Measurements from ENCODE around the gene CLEC16A. TPM values are rescaled to one million over a fixed set of nuclear protein-coding genes. Genes with fewer than 3 reads are reported as not detected.

The CLEC16A gene
- total and polyA plus RNA-seq, 2 experiments from 2014 or later = 9.9 to 24.1 TPM

DNA sequence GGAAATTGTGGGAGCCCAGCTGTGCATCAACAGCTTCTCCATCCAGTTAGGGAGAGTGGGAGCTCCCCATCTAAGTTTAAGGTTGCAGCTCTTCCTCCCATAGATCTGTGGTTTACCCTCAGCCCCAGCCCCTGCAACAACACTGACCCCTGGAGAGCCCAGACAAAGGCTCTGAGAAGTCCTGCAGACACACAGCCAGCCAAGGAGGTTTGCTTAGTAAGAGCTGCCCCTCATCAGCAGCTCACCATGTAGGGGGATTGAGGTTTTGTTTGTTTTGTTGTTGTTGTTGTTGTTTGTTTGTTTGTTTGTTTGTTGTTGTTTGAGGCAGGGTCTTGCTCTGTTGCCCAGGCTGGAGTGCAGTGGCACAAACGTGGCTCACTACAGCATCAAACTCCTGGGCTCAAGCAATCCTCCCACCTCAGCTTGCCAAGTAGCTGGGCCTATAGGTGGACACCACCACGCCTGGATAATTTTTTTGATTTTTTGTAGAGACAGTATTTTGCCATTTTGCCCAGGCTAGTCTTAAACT lies 138.6 kb downstream of the CLEC16A start:
- TF ChIP-seq, protein P1, sequence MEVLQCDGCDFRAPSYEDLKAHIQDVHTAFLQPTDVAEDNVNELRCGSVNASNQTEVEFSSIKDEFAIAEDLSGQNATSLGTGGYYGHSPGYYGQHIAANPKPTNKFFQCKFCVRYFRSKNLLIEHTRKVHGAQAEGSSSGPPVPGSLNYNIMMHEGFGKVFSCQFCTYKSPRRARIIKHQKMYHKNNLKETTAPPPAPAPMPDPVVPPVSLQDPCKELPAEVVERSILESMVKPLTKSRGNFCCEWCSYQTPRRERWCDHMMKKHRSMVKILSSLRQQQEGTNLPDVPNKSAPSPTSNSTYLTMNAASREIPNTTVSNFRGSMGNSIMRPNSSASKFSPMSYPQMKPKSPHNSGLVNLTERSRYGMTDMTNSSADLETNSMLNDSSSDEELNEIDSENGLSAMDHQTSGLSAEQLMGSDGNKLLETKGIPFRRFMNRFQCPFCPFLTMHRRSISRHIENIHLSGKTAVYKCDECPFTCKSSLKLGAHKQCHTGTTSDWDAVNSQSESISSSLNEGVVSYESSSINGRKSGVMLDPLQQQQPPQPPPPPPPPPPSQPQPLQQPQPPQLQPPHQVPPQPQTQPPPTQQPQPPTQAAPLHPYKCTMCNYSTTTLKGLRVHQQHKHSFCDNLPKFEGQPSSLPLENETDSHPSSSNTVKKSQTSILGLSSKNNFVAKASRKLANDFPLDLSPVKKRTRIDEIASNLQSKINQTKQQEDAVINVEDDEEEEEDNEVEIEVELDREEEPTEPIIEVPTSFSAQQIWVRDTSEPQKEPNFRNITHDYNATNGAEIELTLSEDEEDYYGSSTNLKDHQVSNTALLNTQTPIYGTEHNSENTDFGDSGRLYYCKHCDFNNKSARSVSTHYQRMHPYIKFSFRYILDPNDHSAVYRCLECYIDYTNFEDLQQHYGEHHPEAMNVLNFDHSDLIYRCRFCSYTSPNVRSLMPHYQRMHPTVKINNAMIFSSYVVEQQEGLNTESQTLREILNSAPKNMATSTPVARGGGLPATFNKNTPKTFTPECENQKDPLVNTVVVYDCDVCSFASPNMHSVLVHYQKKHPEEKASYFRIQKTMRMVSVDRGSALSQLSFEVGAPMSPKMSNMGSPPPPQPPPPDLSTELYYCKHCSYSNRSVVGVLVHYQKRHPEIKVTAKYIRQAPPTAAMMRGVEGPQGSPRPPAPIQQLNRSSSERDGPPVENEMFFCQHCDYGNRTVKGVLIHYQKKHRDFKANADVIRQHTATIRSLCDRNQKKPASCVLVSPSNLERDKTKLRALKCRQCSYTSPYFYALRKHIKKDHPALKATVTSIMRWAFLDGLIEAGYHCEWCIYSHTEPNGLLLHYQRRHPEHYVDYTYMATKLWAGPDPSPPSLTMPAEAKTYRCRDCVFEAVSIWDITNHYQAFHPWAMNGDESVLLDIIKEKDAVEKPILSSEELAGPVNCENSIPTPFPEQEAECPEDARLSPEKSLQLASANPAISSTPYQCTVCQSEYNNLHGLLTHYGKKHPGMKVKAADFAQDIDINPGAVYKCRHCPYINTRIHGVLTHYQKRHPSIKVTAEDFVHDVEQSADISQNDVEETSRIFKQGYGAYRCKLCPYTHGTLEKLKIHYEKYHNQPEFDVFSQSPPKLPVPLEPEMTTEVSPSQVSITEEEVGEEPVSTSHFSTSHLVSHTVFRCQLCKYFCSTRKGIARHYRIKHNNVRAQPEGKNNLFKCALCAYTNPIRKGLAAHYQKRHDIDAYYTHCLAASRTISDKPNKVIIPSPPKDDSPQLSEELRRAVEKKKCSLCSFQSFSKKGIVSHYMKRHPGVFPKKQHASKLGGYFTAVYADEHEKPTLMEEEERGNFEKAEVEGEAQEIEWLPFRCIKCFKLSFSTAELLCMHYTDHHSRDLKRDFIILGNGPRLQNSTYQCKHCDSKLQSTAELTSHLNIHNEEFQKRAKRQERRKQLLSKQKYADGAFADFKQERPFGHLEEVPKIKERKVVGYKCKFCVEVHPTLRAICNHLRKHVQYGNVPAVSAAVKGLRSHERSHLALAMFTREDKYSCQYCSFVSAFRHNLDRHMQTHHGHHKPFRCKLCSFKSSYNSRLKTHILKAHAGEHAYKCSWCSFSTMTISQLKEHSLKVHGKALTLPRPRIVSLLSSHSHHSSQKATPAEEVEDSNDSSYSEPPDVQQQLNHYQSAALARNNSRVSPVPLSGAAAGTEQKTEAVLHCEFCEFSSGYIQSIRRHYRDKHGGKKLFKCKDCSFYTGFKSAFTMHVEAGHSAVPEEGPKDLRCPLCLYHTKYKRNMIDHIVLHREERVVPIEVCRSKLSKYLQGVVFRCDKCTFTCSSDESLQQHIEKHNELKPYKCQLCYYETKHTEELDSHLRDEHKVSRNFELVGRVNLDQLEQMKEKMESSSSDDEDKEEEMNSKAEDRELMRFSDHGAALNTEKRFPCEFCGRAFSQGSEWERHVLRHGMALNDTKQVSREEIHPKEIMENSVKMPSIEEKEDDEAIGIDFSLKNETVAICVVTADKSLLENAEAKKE (CRISPR knock-in tag; IDR thresholded peaks at IDR 0.05) = no peak
- TF ChIP-seq REST (IDR thresholded peaks at IDR 0.05; ENCODE audit: unreplicated experiment) (no peak), CREB1 (CRISPR knock-in tag; IDR thresholded peaks at IDR 0.05; ENCODE audit: low read depth) (no peak), ZNF331 (CRISPR knock-in tag; IDR thresholded peaks at IDR 0.05; ENCODE audit: low read depth) (no peak), NANOG (IDR thresholded peaks at IDR 0.05; ENCODE audit: borderline replicate concordance) (no peak), CTCF (conservative IDR thresholded peaks at IDR 0.05; ENCODE audit: low read depth in 2 of 2) (no peak), EZH2phosphoT487 (IDR thresholded peaks at IDR 0.05; ENCODE audit: unreplicated experiment) (no peak), STAT1 (IDR thresholded peaks at IDR 0.05; ENCODE audit: unreplicated experiment) (no peak), ZNF114 (CRISPR knock-in tag; IDR thresholded peaks at IDR 0.05) (no peak), EZH2 (IDR thresholded peaks at IDR 0.05; ENCODE audit: low read depth, unreplicated experiment) (no peak)
- Histone ChIP-seq H3K9me2 (ENCODE audit: insufficient read depth) (no peaks in the 10 kb centered on the region), H3K79me2 (replicated peaks; ENCODE audit: insufficient read depth) (no peaks in the 10 kb centered on the region), H3K4me1 (ENCODE audit: insufficient read depth) (peaks cover 3% of the 10 kb centered on the region; the same call in 1 of the 2 replicates), H3K4me3 (no peak overlapping the region), H4K20me1 (replicated peaks; ENCODE audit: insufficient read depth) (no peaks in the 10 kb centered on the region), H3F3A (replicated peaks; ENCODE audit: low read depth) (no peaks in the 10 kb centered on the region), H3K27ac (ENCODE audit: low read depth) (no peak overlapping the region), H3K27me3 (ENCODE audit: insufficient read depth) (no peaks in the 10 kb centered on the region), H2AFZ (no peak overlapping the region), H3K36me3 (ENCODE audit: insufficient read depth) (no peaks in the 10 kb centered on the region), H3K4me2 (no peak overlapping the region)
- DNase-seq (ENCODE audit: low spot score) (no peak), ATAC-seq (no peak)
- H3K36me3 Mint-ChIP-seq (ENCODE audit: low read depth) = peaks cover 3% of the 10 kb centered on the region; the same call in 1 of the 3 replicates
- H3K4me1 Mint-ChIP-seq = peaks cover 14% of the 10 kb centered on the region
- H3K4me3 Mint-ChIP-seq = no peak overlapping the region
- peaks cover 6% of the 10 kb centered on the region for H3K27me3 Mint-ChIP-seq (ENCODE audit: insufficient read depth, low read depth, poor library complexity)
- H3K9me3 Mint-ChIP-seq = no peaks in the 10 kb centered on the region
- no peak overlapping the region for H3K27ac Mint-ChIP-seq

Measured in GM23338 (cell line).